Measurements from ENCODE around the gene TMEM108.

Gene TMEM108

GRCh38 chr3:133055339-133055738 lies 17.1 kb downstream of the TMEM108 start:
- peak; percentile 48 for DNase-seq

GRCh38 chr3:133058243-133058642 lies 20.1 kb downstream of the TMEM108 start:
- DNase-seq: no peak

GRCh38 chr3:133058831-133059230 lies 20.6 kb downstream of the TMEM108 start:
- no peak for DNase-seq

GRCh38 chr3:133065193-133065961 lies 27.2 kb downstream of the TMEM108 start:
- no peak for DNase-seq

GRCh38 chr3:133066026-133066425 lies 27.8 kb downstream of the TMEM108 start:
- DNase-seq: peak; percentile 41

GRCh38 chr3:133069556-133070286 lies 31.5 kb downstream of the TMEM108 start:
- DNase-seq: no peak

- no peak for DNase-seq
Measured at GRCh38 chr3:133074977-133075376, 36.8 kb downstream of the TMEM108 start.

GRCh38 chr3:133077688-133078087 lies 39.5 kb downstream of the TMEM108 start:
- DNase-seq: no peak

GRCh38 chr3:133079621-133080020 lies 41.4 kb downstream of the TMEM108 start:
- DNase-seq: no peak

GRCh38 chr3:133081016-133081415 lies 42.8 kb downstream of the TMEM108 start:
- DNase-seq: no peak

GRCh38 chr3:133083395-133083794 lies 45.2 kb downstream of the TMEM108 start:
- no peak for DNase-seq

GRCh38 chr3:133089906-133090485 lies 51.8 kb downstream of the TMEM108 start:
- no peak for DNase-seq

- DNase-seq: no peak
Measured at GRCh38 chr3:133092681-133093080, 54.5 kb downstream of the TMEM108 start.

GRCh38 chr3:133093366-133093765 lies 55.2 kb downstream of the TMEM108 start:
- DNase-seq: peak; percentile 57

- DNase-seq: peak; percentile 88
Measured at GRCh38 chr3:133096900-133097613, 58.9 kb downstream of the TMEM108 start.

- DNase-seq: no peak
Measured at GRCh38 chr3:133103706-133104105, 65.5 kb downstream of the TMEM108 start.

- no peak for DNase-seq
Measured at GRCh38 chr3:133106169-133106568, 68.0 kb downstream of the TMEM108 start.

- DNase-seq: no peak
Measured at GRCh38 chr3:133112666-133113065, 74.5 kb downstream of the TMEM108 start.

- peak; percentile 20 for DNase-seq
Measured at GRCh38 chr3:133113526-133113925, 75.3 kb downstream of the TMEM108 start.

GRCh38 chr3:133113927-133114597 lies 75.9 kb downstream of the TMEM108 start:
- DNase-seq: peak; percentile 41

GRCh38 chr3:133115176-133115575 lies 77.0 kb downstream of the TMEM108 start:
- no peak for DNase-seq

- DNase-seq: no peak
Measured at GRCh38 chr3:133117342-133117741, 79.2 kb downstream of the TMEM108 start.

GRCh38 chr3:133119176-133119575 lies 81.0 kb downstream of the TMEM108 start:
- no peak for DNase-seq
